ENCODE results near the gene FCMR.

Gene FCMR

GRCh38 chr1:206951318-206952100 lies 29.8 kb upstream of the FCMR start:
- H3K4me1 ChIP-seq (ENCODE audit: control insufficient read depth, low read length) = no peaks in the 10 kb centered on the region
- H3F3A ChIP-seq (ENCODE audit: control insufficient read depth, insufficient read depth) = no peaks in the 10 kb centered on the region
- peaks cover 25% of the 10 kb centered on the region for H3K27me3 ChIP-seq (ENCODE audit: control insufficient read depth, low read length)
- H3K9me2 ChIP-seq (replicated peaks; ENCODE audit: control insufficient read depth, low read length) = no peaks in the 10 kb centered on the region
- TF ChIP-seq CTCF (IDR thresholded peaks at IDR 0.05; ENCODE audit: low read depth, low read length, poor library complexity, severe bottlenecking) = no peak
- no peak for TF ChIP-seq EZH2phosphoT487 (IDR thresholded peaks at IDR 0.05; ENCODE audit: borderline replicate concordance, low read length)
- H3K36me3 ChIP-seq (ENCODE audit: control insufficient read depth, low read length) = no peaks in the 10 kb centered on the region
- no peak overlapping the region for H3K27ac ChIP-seq (ENCODE audit: low read depth, low read length)
- H3K4me2 ChIP-seq (ENCODE audit: low read length) = no peak overlapping the region
- H3K9me3 ChIP-seq (ENCODE audit: control insufficient read depth, insufficient read depth, low read length) = no peaks in the 10 kb centered on the region; the same call in 1 of the 2 replicates
- no peaks in the 10 kb centered on the region for H4K20me1 ChIP-seq (ENCODE audit: control insufficient read depth, insufficient read depth, low read depth, low read length)
- no peaks in the 10 kb centered on the region for H3K79me2 ChIP-seq (ENCODE audit: control insufficient read depth, low read length)
- no peak overlapping the region for H3K4me3 ChIP-seq (ENCODE audit: low read length)

DNA sequence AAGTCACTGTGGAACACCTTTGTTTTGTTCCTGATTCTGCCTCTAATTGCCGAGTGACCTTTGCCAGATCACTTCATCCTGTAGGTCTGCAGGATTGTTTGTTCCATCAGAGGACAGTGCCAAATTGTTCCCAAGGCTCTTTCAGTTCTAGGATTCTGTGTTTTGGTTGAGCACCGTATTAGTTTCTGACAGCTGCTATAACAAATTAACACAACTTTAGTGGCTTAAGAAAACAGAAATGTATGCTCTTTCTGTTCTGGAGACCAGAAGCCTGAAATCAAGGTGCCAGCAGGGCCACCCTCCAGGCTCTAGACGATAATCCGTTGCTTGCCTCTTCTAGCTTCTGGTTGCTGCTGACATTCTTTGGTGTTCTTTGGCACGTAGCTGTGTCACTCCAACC lies 27.9 kb upstream of the FCMR start:
- H3F3A ChIP-seq (ENCODE audit: control insufficient read depth, insufficient read depth) = no peaks in the 10 kb centered on the region
- H3K9me2 ChIP-seq (replicated peaks; ENCODE audit: control insufficient read depth, low read length) = no peaks in the 10 kb centered on the region
- H4K20me1 ChIP-seq (ENCODE audit: control insufficient read depth, insufficient read depth, low read depth, low read length) = no peaks in the 10 kb centered on the region
- TF ChIP-seq EZH2phosphoT487 (IDR thresholded peaks at IDR 0.05; ENCODE audit: borderline replicate concordance, low read length) (no peak), CTCF (IDR thresholded peaks at IDR 0.05; ENCODE audit: low read depth, low read length, poor library complexity, severe bottlenecking) (no peak)
- H3K27ac ChIP-seq (ENCODE audit: low read depth, low read length) = no peak overlapping the region
- peaks cover 26% of the 10 kb centered on the region for H3K27me3 ChIP-seq (ENCODE audit: control insufficient read depth, low read length)
- no peak overlapping the region for H3K4me3 ChIP-seq (ENCODE audit: low read length)
- no peaks in the 10 kb centered on the region; the same call in 1 of the 2 replicates for H3K9me3 ChIP-seq (ENCODE audit: control insufficient read depth, insufficient read depth, low read length)
- H3K4me2 ChIP-seq (ENCODE audit: low read length) = no peak overlapping the region
- no peaks in the 10 kb centered on the region for H3K36me3 ChIP-seq (ENCODE audit: control insufficient read depth, low read length)
- no peaks in the 10 kb centered on the region for H3K4me1 ChIP-seq (ENCODE audit: control insufficient read depth, low read length)
- H3K79me2 ChIP-seq (ENCODE audit: control insufficient read depth, low read length) = no peaks in the 10 kb centered on the region

- Histone ChIP-seq H3K9me2 (replicated peaks; ENCODE audit: control insufficient read depth, low read length) (no peaks in the 10 kb centered on the region), H4K20me1 (ENCODE audit: control insufficient read depth, insufficient read depth, low read depth, low read length) (no peaks in the 10 kb centered on the region), H3F3A (ENCODE audit: control insufficient read depth, insufficient read depth) (no peaks in the 10 kb centered on the region), H3K36me3 (ENCODE audit: control insufficient read depth, low read length) (no peaks in the 10 kb centered on the region), H3K9me3 (ENCODE audit: control insufficient read depth, insufficient read depth, low read length) (no peaks in the 10 kb centered on the region; the same call in 1 of the 2 replicates), H3K4me2 (ENCODE audit: low read length) (no peak overlapping the region), H3K4me1 (ENCODE audit: control insufficient read depth, low read length) (no peaks in the 10 kb centered on the region), H3K79me2 (ENCODE audit: control insufficient read depth, low read length) (no peaks in the 10 kb centered on the region), H3K4me3 (ENCODE audit: low read length) (no peak overlapping the region), H3K27me3 (ENCODE audit: control insufficient read depth, low read length) (peaks cover 25% of the 10 kb centered on the region), H3K27ac (ENCODE audit: low read depth, low read length) (no peak overlapping the region)
- TF ChIP-seq CTCF (IDR thresholded peaks at IDR 0.05; ENCODE audit: low read depth, low read length, poor library complexity, severe bottlenecking) = no peak
- no peak for TF ChIP-seq EZH2phosphoT487 (IDR thresholded peaks at IDR 0.05; ENCODE audit: borderline replicate concordance, low read length)
Measured at GRCh38 chr1:206949208-206949607, 27.5 kb upstream of the FCMR start.

All from DOHH2 (cell line).